Measurements from ENCODE around the gene FARSA.

DNA sequence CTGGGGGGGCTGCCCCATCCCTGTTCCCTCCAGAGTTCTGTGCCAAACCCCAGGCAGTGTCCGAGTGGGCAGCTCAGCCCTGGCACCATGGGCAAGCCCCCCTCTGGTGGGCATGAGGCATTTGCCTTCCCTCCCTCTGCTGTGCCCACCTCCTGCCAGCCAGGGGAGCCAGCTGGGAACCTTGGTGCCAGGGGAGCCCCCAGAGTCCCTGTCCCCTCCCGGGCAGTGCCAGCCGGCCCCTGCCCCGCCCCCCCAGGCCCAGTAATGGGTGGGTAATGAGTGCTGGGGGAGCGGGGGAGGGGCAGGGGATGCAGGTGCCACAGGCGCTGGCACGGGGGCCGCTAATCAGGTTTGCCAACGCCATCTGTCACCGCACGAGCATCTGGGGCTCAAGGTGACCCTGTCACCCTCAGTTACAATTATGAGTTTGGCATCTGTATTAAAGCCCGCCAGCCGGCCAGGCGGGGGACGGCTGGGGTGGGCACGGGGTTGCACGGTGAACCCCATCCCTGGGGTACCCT, 41.8 kb upstream of the FARSA start:
- TF ChIP-seq, protein P1, sequence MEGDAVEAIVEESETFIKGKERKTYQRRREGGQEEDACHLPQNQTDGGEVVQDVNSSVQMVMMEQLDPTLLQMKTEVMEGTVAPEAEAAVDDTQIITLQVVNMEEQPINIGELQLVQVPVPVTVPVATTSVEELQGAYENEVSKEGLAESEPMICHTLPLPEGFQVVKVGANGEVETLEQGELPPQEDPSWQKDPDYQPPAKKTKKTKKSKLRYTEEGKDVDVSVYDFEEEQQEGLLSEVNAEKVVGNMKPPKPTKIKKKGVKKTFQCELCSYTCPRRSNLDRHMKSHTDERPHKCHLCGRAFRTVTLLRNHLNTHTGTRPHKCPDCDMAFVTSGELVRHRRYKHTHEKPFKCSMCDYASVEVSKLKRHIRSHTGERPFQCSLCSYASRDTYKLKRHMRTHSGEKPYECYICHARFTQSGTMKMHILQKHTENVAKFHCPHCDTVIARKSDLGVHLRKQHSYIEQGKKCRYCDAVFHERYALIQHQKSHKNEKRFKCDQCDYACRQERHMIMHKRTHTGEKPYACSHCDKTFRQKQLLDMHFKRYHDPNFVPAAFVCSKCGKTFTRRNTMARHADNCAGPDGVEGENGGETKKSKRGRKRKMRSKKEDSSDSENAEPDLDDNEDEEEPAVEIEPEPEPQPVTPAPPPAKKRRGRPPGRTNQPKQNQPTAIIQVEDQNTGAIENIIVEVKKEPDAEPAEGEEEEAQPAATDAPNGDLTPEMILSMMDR (IDR thresholded peaks at IDR 0.05; ENCODE audit: insufficient read depth, low read length, poor library complexity, severe bottlenecking), result no peak
- no peak for TF ChIP-seq EZH2phosphoT487 (conservative IDR thresholded peaks at IDR 0.05; ENCODE audit: low read length)

Data from SU-DHL-6 (cell line).